Measurements from ENCODE around the gene ANO6.
"Not testable (repeated sequence)": the region's sequence is repeated elsewhere in the genome, so short reads cannot be mapped to it uniquely, and the experiment has no call there.

Gene ANO6

DNA sequence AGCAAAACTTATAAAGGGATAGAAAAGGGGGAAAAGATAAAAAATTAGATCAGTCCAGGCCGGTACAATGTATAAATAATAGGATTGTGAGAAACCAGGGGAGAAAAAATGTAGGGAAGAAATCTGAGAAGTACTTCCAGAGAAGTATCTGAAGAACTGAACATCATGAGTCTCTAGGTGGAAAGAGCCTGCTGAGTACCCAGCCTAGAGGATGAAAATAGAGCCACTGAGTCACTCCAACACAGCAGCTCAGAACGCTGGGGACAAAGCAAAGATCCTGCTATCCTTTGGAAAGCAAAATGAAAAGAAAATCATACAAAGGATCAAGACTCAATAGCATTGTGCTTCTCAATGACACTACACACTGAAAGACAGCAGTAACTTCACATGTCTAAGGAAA lies 138.0 kb downstream of the ANO6 start:
- DNase-seq = no peak

DNA sequence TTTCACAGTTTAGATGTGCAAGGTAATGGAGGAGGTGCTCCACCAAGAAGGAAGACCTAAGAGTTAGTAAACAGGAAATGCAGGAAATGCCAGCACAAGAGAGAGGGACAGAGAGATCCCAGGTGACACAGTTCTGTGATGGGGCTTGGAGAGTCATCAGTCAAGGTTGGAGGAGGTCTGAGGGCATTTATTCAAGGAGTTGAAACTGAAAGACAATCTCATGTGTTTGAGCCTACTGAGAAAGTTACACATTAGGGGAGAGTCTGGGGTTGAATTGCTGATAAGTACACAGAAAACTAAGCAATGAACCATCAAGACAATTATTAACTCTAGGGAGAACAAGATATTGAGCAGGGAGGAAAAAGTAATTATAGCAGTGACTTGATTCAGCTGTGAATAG lies 138.5 kb downstream of the ANO6 start:
- DNase-seq = no peak

DNA sequence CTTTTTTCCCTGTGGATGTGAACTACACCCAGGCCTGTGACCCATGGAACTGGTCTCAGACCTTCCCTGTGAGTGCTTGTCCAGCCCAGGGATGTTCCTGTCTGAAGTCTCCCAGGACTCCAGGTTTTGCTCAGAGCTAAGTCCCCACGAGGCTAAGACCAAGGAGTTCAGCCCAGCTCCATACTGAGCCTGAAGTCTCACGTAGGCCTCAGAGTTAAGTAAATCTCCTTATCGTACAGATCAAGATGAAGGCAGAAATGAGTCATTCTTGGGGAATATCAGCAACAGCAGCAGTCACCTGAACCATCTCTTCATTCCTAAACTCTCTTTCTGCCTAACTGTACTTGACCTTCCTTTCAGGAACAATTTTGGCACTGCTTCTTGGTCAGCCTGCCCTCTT lies 139.8 kb downstream of the ANO6 start:
- DNase-seq = no peak

DNA sequence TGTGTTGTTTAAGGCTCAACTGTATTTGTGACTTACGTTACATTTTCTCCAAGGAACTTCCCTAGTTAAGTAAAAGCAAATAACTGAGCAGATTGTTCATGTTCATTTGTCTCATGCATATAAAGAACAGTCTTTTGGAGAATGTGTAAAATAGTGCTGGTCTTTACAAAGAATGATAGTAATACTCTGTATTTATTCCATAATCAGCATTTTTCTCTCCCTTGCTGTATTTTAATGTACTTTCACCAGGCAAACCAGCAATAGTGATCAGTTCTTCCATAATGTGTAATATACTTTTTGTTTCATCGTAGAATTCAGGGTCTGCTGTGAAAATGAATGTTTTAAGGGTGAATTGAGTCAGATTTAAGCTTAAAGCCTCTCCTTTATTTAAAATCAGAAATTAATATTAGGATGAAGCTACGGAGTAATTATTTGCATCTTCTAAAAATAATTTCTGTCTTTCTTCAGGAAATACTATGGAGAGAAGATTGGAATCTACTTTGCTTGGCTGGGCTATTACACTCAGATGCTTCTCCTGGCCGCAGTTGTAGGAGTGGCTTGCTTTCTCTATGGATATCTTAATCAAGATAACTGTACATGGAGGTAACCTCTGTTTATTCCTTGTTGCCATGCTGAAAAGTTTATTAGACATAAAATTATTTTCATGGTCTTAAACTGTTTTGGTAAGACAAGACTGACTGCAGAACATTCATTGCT lies 141.1 kb downstream of the ANO6 start:
- DNase-seq = no peak

DNA sequence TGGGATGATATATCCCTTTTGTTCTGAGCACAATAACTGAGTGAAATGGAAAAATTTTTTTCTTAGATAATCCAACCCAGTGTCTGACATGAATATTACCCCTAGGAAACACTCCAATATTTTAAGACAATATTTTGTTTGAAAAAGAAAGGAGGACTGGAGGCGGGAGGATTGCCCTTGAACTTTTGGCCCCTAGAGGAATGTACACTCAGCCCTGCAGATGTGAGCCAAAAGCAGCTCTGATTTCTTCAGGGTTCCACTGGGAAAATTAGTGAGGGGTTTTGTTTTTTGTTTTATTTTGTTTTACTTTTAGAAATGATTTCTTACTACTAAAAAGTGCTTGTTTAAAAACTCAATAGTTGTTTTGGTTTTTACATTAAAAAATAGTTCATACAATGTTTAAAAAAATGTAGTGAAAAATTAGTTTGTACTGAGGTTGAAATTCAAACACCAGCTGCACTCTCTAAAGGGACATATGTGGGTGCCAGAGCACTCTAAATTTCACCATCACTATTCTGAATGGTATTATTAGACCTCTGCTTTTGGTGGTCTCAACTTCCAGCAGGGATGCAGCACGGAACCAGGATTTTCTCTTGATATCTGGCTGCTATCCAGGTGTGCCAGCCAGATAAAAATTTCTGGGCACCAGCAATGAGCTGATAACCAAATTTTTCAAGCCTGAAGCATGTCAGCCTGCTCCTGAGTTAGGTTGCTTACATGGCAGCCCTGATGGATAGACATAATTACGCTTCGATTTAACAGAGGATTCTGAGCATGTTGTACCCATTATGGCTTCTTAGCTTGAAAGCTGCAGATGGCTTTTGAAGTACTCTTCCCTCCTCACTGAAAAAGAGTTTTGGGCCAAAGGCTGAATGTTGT lies 141.9 kb downstream of the ANO6 start:
- DNase-seq = no peak

DNA sequence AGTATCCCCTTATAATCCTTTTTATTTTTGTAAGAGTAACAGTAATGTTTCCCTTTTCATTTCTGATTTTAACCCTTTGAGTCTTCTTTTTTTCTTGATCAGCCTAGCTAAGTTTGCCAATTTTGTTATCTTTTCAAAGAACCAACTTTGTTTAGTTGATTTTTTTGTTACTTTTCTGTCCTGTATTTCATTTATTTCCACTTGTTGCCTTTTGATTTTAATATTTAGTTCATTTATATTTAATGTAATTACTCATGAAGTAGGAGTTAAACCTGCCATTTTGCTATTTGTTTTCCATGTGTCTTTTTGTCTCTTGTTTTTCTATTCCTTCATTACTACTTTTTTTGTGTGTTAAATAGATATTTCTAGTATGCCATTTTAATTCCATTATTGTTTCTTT lies 146.4 kb downstream of the ANO6 start:
- no peak for DNase-seq

DNA sequence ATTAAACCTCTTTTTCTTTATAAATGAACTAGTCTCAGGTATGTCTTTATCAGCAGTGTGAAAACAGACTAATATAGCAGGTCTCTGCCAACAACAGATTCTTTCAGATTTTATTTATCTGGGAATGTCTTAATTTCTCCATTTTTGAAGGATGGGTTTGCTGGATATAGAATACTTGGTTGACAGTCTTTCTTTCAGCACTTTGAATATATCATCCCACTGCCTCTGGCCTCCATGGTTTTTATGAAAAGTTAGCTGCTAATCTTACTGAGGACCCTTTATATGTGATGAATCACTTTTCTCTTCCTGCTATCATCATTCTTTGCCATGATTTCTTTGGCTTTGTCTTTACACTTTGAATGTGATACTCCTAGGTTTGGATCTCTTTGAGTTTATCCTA lies 148.0 kb downstream of the ANO6 start:
- no peak for DNase-seq

DNA sequence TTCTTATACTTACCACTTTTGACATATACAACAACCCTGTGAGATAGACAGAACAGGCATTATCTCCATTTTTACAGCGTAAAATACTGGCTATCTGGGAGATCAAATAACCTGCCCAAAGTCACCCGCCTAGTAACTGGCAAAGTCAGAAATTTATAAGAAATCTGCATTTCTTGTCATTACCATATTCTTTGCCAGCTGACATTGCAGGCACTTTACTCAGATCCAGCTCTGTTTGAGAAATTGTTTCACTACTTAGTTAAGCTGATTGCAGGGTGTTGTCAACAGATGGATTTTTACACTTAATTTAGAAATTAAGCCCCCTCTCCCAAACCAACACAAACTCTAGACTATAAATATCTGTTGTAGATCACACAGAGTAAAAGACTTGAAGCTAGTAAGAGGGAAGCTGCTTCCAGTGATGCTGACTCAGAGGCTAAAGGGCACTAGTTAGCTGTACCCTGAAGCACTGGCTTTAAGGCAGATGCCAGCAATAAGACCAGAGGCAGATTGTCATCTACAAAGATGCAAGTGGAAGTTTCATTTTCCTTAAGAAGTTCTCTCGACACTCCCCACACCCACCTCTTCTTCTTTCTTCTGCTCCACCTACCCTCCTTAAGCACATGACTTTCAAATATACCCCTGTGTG lies 153.1 kb downstream of the ANO6 start:
- DNase-seq = no peak

DNA sequence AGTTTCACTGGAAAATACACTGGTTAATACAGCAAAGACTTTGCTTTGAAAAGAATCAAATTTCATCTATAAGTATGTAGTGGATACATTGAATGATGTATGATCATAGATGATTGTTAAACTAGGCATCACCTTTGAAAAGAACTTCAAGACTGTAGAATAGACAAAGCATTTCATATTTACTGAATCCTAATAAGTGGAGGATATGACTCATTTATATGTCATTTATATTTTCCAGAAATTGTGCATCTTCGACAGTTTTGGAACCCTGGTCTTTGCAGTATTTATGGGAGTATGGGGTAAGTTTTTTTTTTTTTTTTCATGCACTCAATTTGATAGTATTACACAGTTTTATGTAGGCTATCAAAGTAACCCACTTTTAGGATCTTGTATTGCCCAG lies 161.9 kb downstream of the ANO6 start:
- no peak for DNase-seq

DNA sequence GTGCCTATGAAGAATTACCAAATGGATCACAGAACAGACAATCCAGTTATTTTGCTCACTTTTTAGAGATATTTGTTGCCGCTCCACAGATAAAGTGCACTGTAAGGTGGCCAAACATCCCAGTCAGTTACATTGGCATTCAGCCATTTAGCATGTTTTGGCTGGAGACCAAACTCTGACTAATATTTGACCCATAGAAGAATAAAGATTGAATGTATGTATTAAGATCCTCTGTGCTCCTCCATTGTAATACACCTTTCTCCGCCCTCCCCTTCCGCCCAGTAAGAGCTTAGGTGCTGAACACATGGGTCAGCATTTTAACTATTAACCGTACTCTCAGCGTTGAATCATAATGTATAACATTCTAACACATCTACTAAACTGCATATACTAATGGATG lies 163.4 kb downstream of the ANO6 start:
- DNase-seq = no peak

DNA sequence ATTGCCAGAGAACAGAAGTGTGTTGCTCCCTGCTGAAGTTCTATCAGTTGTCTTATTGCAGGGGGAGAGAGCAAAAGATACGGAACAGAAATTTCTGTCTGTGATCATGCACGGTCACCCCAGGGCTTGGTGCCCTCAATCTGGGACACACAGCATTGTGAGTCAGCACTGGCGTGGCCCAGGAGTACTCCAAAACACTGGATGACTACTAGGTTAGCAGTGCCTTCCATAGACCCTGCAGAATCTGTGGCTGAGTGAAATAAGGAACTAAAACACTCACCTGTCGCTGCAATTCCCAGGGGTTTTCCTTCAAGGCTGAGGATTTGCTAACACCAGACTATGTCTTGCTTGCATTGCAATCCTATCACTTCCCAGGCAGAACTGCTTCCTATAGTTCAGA lies 165.5 kb downstream of the ANO6 start:
- DNase-seq = no peak

DNA sequence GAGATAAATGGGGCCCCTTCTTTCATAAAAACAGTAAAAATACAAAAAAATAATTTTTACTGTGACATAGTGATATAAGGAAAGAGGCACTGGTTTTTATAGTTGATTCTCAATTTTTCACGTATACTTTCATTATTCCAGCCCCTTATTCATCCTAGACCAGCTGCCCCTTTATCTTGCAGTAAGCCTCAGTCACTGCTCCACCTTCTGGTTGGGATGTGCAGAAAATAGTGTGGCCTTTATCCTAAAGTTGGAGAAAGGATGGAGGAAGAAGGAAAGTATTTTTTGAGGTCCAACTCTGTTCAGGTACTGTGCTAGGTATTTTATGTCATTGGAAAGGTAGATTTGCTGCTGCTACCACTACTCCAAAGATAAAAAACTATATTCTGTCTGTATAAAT lies 172.7 kb downstream of the ANO6 start:
- DNase-seq = no peak

DNA sequence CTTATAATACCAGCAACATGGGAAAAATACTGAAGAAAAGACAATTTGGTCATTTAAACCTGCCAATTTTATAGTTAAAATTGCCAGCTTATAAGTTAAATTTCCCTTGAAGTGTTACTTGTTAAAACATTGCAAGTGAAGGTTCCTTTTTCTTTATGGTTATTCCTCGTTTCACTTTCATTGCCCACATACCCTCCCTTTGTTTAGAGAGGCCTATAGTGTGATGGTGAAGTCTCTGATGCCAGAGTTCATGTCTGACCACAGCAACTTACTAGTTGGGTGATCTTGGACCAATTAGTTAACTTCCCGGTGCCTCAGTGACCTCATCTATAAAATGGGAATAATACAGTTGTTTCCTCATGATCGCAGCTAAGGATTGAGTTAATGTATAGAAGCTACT lies 173.5 kb downstream of the ANO6 start:
- DNase-seq = no peak

DNA sequence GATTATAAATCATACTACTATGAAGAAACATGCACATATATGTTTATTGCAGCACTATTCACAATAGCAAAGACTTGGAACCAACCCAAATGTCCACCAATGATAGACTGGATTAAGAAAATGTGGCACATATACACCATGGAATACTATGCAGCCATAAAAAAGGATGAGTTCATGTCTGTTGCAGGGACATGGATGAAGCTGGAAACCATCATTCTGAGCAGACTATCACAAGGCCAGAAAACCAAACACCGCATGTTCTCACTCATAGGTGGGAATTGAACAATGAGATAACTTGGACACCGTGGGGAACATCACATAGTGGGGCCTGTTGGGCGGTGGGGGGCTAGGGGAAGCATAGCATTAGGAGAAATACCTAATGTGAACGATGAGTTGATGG lies 181.6 kb downstream of the ANO6 start:
- not testable (repeated sequence) for DNase-seq

DNA sequence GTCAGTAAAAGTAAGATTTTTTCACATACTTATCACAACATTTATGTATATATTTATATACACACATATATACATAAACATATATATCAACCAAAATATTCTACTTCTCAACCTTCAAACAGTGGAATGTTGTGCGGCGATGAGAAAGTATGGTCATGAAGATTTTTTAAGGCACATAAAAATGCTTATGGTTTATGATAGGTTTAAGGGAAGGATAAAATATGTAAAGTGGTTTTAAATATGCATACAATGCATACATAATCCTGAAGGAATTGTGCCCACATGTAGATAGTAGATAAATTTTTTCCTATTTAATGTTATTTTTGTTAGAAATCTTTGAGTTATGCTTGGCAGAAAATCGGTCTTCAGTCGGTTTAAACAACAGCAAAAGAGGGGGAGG lies 182.7 kb downstream of the ANO6 start:
- no peak for DNase-seq

DNA sequence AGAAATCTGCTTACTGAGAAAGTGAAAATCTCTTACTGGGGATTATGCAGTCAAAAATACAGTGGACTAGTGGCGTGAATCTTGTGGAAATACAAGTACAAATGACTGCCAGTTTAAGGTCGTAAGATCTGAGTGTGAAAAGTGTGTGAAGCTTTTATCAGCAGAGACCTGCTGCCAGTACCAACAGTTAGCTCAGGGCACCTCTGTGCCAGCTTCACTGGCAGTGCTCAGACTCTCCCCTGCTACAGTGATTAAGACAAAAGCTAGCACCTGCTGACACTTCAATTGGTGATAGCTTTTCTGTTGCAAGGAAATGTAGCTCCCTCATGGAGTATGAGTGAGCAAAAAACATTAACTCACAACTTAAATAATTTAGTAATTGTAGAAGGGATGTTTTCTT lies 185.1 kb downstream of the ANO6 start:
- no peak for DNase-seq

DNA sequence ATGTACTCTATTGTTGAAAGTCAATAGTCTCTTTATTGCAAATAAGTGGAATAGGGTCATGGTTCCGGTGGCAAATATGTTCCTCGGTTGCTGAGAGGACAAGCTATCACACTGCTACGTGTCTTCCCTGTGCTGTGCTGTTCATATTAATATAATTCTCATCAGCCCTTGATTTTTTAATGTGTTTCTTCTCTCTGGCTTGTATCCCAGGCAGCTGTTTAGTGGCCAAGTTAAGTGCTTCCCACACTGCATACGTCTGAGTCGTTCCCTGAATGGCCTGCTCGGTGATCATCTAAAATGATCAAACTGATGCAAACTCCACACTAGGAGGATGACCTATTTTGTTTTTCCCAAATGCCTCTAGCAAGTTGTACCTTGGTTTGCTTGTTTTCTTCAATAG lies 186.4 kb downstream of the ANO6 start:
- DNase-seq = no peak

DNA sequence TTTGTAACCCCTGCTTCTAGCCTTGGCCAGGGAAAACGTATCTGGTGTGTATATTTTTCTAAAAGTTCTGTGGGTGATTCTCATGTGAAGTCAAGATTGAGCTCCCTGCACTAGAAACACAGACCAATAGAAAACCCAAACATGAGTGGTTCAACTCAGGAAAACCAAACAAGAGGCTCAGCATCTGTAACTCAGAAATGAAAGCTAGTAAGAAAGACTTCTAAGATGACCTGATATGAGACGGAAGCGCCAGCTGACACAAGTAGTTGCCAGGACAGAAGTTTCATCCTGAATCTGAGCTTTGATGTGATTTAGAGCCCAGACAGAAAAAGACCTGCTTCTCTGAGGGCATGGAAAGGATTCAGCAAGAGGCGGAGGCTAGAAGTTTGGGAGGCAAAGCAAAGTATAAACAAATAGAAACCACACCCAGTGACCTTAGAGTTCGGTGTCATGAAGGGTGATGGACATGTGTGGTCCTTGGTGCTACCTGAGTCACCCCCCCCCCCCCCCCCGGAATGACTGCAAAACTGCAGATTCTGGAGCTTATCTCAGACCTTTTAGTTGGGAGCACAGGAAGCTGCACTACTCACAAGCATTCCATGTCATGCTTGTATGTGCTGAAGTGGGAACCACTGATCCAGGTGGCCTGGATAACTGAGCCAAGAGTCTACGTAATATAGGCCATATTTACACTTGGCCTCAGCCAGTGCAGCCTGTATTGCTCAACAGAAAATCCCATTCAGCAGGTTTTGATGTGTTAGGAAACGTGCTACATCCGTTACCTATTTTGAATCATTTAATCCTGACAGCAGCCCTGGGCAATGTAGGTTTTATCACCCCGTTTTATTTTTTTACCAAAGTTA lies 191.3 kb downstream of the ANO6 start:
- DNase-seq = no peak

DNA sequence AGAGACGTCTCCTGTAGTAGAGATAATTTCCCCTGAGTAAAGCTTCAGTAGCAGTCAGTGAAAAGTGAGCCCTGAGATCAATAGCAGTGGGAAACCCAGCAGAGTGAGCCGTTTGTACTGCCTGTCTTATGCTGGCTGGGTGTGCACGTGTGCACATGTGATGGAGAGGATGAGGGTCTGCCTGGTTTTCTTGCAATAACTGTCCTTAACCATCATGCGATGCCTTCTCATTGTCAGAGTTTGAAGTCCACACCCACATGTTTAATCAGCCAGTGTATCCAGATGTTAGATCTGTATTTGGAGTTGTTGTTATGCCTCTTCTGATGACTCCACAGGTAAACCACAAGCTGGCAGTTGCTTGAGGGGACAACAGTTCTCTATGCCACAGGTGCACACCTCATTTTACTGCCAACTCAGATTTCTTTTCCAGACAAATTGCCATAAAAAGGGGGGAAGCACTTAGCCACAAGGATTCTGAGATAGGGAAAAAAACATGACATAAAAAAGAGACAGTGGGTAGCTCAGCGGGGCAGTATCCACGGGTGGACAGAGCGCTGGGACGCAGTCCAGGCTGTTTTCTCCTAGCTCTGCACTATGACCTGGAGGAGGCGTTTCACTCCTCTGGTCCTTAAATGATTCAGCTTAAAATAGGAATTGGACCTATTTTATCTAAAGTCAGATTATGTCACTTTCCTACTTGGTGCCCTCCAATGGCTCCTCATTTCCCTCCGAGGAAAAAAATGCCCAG lies 192.3 kb downstream of the ANO6 start:
- DNase-seq = no peak

DNA sequence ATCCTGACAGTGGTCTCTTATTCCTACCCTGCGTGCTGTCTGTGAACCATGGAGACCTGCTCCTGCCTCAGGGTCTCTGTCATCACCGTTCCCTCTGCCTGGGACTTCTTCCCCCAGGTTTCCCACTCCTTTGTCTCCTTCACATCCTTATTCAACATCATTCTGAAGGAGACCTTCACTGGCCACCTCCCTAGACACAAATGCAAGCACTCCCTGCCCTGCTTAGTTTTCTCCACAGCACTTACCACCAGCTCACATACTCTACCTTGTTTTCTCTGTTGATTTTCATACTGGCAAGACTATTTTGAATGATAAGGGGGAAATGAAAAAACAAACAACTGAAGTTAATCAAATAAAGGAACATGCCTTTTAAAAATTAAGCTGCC lies 192.8 kb downstream of the ANO6 start:
- DNase-seq = no peak

DNA sequence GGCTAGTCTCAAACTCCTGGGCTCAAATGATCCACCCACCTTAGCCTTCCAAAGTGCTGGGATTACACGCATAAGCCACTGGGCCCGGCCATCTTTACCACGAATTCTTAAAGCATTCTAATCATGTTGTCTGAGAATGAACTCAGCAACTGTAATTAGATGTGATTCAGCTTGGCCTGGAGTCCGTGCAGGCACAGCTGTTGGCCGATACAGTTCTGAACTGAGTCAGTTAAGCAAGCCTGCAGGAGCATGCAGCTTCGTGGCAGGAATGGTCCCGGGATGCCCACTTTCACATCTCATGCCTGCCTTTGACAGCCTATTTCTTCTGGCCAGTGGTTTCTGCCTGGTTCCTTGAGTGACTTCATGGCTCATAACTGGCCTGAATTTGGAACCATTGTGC lies 194.1 kb downstream of the ANO6 start:
- no peak for DNase-seq

DNA sequence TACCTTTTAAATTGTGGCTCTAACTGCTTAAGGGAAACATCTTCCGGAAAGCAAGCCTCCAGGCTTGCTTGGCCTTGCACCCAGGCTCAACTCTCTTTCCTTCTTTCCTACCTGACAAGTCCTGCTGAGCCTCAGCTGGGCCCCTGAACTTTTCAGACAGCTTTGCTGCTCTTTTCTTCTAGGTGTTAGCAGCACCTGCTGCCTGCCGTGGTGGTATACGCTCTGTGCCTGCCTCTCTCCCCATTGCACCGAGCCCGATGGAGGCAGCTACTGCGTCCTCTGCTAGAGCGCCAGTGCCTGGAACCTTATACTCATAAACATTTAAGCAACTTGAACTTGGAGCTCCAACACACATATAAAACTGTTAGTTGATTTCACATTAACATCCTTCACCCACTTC lies 195.7 kb downstream of the ANO6 start:
- no peak for DNase-seq

All from NCI-H187 (cell line).